NCI-H2227 treated with DMSO at 0.1 percent for 48 hours (cell line): ENCODE measurements around the gene EHHADH.
"Not testable (repeated sequence)": the region's sequence is repeated elsewhere in the genome, so short reads cannot be mapped to it uniquely, and the experiment has no call there.

Experiments used
- DNase-seq: peaks from one replicate; lab custom pipeline; 2025; lab: John Stamatoyannopoulos, UW

The EHHADH gene

DNA sequence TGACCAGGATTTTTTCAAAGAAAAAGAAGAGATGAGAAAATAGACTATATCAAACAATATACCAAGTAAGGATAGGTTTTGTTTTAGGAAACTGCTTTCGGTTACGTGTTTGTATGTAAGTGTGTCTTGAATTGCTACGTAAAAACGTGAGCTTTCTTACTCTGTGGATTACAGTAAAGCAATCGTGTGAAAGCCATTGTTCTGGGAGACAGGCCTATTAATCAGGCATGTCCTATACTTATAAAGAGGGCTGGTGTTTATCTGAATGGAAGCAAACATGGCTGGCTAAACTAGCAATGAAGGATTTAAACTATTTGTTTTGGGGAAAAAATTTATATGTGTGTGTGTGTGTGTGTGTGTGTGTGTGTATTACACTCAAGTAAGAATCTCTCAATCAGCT is 2.6 kb downstream of the EHHADH start:
- no peak for DNase-seq

DNA sequence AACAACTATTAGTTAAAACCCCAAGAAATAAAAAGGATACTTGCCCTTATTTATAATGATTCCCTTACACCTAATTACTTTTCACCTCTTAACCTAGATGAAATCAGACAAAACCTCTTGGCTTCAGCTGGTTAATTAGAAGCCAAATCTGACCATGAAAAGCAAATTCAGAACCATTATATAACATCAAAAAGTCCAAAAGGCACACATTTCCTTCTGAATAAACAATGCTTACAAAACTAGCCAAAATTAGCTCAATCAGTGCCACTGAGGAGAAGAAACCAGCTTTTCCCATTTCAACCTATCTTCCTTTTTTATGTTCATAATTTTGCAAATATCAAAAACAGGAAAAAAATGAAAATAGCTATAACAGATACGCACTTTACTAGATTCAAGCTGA is 3.2 kb downstream of the EHHADH start:
- no peak for DNase-seq

DNA sequence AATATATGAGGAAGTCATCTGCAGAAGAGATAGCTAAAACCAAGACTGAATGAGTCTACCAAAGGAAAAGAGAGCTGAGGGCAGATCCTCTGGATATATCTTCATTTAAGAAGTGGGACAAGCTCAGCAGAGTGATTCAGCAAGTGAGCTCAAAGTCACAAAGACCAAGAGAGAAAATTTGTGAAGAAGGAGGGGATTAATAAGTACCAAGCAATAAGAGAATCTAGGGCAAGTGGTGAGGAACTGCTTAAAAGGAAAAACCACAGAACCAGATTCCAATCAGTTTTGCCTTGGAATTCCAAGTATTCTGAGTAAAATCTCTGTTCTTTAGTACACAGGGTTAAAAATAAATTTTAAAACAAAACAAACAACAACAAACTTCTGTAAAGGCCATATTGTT is 3.6 kb downstream of the EHHADH start:
- no peak for DNase-seq

DNA sequence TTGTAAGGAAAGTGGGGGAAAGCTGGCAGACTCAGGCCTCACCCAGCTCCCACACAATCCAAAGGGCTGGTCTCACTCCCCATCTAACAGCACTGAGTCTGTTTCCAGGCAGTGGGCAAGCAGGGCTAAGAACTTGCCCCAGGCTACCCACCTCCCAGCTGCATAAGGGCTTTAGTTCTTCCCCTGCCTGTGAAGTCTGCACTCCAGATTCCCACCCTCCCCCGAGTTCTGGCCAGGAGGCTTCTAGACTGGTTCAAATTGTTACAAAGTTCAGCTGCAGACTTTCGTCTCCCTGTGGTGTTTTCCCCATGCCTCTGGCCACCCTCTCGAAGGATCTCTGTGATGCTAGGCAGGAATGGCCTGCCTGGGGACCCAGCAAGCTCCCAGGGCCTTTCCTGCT is 11.2 kb downstream of the EHHADH start:
- DNase-seq: no peak

DNA sequence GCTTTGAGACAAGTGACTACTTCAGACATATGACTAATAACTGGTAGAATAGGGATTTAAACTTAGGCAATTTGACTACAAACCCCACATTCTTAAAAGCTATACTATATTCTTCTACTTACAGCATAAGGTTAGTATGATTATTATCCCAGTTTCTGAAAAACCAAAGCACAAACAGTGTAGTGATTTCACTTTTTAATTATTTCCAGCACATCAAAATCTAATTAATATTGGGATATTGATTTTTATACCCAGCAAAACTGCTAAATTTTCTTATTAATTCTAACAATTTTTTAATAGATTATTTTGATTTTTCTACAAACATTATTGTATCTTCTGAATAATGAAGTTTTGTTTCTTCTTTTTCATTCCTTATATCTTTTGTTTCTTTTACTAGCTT is 16.9 kb downstream of the EHHADH start:
- DNase-seq: no peak

DNA sequence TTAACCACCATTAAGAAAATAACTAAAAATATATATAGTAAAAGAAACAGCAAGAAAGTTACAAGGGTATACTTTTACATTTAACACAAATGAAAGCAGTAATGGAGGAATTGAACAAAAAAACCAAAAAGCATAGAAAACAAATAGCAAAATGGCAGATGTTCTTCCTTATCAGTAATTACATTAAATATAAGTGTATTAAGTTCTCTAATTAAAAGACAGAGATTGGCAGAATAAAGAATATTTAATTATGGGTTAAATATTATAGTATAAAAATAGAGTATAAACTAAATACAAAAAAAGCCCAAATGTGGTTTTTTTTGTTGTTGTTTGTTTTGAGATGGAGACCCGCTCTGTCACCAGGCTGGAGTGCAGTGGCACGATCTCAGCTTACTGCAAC is 20.5 kb downstream of the EHHADH start:
- DNase-seq: no peak

DNA sequence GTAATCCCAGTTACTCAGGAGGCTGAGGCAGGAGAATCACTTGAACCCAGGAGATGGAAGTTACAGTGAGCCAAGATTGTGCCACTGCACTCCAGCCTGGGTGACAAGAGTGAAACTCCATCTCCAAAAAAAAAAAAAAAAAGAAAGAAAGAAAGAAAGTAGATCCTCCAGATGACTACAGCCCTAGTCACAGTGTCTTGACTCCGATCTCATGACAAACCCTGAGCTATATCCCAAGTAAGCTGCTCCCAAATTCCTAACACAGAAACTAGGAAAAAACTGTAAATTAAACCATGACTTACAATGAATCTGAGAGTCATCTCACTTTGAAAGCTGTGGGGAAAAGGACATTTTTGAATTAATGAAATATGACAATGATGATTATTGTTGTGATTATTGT is 27.3 kb downstream of the EHHADH start:
- DNase-seq: not testable (repeated sequence)

DNA sequence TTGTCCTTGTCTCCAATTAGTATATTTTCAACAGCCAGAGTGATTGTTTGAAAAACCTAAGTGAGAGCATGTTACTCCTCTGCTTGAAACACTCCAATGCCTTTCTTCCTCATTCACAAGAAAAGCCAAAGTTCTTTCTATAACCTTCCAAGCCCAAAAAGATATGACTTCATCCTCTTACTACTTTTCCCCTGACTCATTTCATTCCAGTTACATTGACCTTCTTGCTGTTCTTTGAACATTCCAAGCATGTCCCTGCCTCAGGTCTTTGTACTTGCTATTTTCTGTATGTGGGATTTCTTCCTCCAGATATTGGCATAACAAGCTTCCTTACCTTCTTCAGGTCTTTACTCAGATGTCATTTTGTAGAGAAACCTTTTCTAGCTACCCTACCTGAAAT is 28.3 kb downstream of the EHHADH start:
- no peak for DNase-seq

DNA sequence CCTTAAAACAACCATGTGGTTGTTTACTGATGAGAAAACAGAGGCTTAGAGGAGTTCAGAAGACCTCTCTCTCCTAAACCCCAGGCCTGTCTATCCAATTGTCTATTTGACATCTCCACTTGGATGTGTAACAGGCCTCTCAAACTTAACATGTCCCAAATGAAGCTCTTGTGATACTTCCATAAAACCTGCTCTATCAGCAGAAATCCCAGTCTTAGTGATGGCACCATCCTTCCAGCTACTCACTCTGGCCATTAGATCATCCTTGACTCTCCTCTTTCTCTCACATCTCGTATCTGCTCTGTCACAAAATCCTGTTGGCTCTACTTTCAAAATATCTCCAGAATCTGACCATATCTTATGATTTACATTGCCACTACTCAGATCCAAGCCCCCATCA is 28.8 kb downstream of the EHHADH start:
- DNase-seq: no peak

DNA sequence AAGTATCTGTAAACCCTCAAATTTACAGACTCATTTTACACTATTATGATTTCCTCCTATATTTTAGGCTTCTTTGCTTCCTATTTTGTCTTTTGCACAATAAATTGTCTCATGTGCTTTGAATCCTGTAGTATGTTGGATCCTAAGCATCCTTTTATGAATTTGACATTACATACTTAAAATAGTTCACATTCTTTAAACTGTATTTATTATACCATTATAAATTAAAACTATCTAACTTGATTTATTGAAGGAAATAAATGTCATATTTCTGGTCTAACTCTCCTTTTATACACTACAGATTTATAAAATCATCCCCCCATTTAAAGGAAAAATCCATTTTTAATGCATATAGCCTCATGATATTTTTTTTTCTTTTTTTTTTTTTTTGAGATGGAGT is 32.6 kb downstream of the EHHADH start:
- no peak for DNase-seq

DNA sequence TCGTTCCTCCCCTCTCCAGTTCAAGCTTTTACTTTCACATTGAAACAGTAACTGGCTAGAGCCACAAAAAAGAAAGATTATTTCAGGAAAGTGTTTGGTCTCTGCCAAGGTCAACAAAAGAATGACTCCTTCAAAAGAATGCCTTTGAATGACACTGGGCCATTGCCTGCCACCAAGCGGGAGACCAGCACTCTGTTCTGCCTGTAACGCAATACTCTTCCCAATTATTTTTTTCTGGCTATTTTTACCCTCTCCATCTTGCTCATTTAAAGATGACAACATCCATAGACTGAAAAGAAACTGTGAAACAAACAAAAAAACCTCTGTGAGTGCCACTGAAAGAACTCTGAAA is 37.3 kb downstream of the EHHADH start:
- no peak for DNase-seq

DNA sequence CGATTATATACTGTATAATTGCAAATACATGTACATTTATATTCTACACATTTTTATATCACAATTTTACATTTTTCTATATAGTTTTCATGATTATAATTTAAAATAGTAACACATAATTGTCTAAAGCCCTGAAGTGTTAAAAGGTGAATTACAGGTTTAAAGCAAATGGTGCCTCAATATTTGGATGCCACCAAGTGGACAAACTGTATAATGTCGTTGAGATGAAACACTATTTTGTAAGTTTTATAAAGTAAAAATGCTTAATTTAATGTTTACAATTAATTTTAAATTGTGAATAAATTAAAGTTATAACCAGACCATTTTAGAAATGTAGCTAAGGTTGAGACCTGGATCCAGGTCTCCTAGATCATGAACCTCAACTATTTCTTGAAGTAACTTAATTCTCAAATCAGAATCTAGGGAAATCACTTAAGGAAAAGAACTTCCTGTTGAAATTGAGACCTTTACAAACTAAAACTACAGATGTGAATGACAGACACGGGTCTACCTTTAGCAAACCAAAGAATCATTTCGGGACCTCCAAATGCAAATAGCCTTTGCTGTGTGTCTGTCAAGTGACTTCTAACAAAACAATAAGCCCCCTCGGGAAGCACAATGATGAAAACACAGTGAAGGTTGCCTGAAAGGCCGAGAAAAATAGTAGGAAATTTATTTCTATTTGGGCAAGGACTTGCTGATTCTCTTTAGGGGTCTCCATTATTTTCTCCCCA is 37.8 kb downstream of the EHHADH start:
- no peak for DNase-seq

DNA sequence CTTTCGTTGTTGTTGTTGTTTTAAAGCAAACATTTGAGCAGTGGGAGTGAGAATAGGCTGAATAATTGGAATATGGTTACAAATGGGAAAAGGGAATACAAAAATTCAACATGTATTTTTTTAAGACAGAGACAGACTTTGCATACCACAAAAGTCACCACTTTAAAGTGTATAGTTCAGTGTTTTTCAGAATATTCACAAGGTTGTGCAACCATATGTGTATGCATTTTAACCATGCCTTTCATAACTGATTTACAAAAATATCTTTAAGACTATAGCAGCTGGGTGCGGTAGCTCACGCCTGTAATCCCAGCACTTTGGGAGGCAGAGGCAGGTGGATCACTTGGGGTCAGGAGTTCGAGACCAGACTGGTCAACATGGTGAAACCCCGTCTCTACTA is 41.3 kb downstream of the EHHADH start:
- no peak for DNase-seq

DNA sequence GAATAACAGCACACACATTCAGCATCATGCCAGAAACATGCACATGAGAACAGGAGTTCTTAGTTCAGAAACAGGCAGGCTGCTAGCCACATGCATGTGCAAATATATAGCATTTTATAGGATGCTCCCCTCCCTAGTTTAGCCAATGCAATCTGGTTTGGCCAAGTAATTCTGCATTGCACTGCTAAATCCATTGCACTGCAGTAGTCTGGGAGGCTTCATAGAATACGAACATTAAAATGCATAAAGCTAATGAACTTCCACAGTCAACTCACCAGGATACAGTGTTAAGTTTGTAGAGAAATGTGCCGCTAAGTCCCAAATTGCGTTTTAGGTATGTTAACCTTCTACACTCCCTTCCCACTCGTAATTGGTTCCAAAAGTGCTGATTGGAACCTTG is 41.8 kb downstream of the EHHADH start:
- DNase-seq: no peak

DNA sequence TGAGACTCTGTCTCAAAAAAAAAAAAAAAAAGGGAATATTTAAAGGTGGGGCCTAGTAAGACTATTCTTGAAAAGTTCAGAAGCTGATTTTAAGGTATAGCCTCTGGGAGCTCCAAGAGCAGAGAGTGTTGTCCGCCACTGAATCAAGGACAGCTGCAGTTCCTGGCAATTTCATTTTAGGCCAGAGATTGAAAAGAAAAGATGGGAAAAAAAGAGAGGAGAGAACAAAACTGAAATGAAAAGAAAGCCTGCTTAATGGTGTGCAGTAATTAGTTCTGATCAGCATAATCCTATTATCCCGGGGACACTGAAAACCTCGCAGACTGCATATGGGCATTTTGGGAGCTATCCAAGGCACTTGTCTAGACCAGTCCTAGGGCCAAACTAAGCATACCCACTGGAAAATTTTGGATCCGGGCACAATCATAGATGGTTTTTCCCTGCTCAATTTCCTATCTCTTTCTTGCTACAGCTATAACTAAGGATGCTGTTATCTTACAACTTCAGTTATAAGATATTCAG is 43.2 kb downstream of the EHHADH start:
- no peak for DNase-seq

DNA sequence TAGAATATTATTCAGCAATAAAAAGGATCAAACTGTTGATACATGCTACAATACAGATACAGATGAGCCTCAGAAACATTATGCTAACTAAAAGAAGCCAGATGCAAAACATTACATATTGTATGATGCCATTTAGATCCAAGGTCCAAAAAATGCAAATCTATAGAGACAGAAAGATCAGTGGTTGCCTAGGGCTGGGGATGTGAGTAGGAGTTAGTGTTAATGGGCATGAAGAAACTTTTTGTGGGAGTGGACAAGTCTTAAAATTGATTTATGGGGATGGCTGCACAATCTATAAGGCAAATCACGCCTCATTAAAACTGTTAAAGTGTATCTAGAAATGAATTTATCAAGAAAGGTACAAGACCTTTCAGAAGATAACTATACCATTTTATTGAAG is 45.0 kb downstream of the EHHADH start:
- DNase-seq: no peak

DNA sequence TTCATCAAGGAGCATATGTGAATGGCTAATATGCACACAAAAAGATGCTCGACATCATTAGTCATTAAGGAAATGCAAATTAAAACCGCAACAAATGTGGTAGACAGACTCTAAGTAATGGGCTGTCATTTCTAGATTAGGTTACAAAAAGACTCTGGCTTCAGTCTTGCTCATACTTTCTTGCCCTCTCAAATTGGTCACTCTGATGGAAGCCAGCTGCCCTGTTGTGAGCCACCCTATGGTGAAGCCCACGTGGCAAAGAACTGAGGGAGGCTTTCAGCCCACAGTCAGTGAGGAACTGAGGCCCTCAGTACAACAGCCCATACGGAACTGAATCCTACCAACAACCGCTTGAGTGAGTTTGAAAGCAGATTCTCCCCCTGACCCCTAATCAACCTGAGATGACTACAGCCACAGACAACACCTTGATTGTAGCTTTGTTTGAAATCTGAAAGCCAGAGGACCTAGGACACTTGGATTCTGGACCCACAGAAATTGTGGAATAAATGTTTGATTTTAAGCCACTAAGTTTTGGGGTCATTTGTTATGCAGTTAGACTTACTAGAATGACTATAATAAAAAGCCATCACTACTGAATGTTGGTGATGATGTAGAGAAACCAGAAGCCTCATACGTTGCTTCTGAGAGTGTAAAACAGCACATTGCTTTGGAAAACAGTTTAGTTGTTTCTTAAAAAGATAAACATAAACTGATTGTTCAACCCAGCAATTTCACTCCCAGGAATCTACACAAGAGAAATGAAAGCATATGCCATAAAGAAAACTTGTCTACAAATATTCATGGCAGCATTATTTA is 45.7 kb downstream of the EHHADH start:
- no peak for DNase-seq

DNA sequence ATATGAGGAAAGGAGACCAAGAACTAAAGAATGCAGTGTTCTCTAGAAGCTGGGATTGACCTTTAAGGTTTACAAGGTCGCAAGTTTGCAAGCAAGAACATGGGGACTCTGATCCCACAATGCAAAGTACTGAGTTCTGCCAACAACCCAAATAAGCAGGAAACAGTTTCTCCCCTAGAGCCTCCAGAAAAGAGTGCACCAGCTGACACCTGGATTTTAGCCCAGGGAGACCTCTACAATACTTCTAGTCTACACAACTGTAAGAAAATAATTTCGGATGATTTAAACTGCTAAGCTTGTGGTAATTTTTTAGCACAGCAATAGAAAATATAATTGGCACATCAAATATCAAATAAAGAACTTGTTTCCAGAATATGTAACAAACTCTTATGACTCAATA is 46.4 kb downstream of the EHHADH start:
- no peak for DNase-seq

DNA sequence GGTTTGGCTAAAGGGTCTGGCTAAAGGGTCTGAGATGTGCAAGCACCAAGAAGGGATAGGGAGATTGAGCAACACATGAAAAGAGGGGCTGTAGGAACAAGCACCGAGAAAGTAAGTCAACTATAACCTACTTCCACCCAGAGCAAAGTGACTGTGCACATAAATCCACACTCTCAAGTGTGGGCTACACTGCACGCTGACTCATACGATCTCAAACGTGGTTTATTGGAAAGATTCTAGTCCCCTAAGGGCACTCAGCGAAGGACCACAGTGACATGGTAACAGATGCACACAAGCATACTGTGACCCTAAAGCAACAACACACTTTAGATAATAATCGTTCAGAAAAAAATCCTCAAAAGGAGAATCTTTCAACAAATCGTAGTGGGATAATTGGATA is 48.0 kb downstream of the EHHADH start:
- DNase-seq: no peak

DNA sequence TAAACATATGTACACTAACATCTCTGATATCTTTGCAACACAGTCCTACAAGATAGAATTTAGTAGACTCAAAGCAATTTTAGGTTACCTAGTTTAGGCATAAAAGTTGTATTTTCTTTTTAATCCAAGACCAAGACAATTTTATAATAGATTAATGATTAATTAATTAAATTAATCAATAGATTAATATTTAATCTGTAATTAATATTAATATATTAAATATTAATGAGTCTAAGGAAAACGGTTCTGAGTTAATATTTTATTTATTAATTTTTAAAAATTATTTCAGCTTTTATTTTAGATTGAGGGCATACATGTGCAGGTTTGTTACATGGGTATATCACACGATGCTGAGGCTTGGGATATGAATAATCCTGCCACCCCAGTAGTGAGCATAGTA is 49.0 kb downstream of the EHHADH start:
- DNase-seq: no peak

DNA sequence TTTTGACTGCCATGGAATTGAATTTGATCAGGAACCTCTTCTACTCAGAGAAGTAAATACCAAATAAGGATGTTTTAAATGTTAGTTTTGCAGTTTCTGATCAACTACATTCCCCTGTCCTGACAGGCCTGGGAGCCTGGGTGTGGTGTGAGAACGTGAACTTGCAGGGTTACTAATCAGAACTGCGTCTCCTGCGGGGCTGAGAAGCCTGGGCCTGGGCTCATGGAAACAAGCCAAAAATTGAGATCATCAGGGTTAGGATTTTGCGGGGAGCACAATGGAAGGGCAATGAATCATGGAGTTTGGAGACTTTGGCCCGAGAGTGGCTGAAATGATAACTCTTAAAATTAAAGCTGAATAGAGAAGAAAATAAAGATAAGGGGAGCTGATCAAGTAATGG is 53.2 kb downstream of the EHHADH start:
- DNase-seq: no peak

DNA sequence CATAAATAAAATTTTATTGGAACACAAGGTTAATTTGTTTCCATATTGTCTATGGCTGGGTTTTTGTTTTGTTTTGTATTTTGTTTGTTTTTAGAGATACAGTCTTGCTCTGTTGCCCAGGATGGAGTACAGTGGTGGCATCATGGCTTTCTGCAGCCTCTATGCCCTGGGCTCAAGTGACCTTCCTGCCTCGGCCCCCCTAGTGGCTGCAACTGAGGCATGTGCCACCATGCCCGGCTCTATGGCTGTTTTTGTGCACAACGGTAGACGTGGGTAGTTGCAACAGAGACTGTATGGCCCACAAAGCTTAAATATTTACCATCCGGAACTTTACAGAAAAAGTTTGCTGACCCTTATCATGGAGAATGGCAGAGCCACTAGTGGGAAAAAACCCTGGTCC is 54.2 kb downstream of the EHHADH start:
- no peak for DNase-seq

DNA sequence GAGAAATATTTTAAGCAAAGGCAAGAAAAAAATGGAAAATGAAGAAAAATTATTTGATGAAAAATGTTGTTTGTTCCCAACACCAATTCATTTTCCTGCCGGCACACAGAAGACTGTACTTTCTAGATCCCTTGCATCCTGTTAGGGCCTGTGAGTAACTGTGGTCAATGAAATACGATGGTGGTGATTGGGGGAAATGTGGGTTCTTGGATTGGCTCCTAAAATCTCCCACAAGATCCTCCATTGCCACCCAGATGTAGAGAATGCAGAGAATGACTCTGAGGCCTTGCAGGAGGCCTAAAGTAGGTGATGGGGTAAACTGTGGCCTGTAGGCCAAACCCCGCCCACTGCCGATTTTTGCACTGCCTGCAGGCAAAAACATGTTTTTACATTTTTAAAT is 54.6 kb downstream of the EHHADH start:
- no peak for DNase-seq

DNA sequence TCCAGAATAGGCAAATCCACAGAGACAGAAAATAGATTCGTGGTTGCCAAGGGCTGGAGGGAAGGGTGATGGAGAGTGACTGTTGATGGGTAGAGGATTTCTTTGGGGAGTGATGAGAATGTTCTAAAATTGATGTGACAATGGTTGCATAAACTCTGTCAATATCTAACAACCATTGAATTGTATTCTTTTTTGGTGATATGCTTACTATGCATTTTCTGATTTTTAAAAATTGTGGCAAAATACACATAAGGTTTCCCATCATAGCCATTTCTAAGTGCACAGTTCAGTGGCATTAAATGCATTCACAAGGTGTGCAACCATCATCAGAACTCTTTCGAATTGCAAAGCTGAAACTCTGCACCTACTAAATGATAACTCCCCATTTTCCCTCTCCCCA is 56.8 kb downstream of the EHHADH start:
- no peak for DNase-seq
